Tracheal epithelial cell (primary cell): ENCODE data around the gene CNNM1. TPM values are rescaled to one million over a fixed set of nuclear protein-coding genes. Genes with fewer than 3 reads are reported as not detected.

Source experiments
- total RNA-seq: library from RNA; depleted of rRNA; stranded (reverse); fragments of >200 nt; gene quantifications from 2 replicates; pipeline ENCODE4 v1.2.1, GENCODE V29; 2014

CNNM1 gene
- total RNA-seq = under 0.01 and 0.21 TPM in 2 replicates

DNA sequence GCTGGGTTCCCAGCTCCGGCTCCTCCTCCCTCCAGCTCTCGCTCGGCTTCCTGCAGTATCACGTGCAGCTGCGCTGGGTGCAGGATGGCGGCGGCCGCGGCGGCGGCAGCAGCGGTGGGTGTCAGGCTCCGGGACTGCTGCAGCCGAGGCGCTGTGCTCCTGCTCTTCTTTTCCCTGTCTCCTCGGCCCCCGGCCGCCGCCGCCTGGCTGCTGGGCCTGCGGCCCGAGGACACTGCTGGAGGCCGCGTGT, at the start of gene CNNM1:
Gene CNNM1 (plus strand): TSS at position 53 of the 250 bp plus-strand sequence. CDS start 32 bp downstream, at position 85.

DNA sequence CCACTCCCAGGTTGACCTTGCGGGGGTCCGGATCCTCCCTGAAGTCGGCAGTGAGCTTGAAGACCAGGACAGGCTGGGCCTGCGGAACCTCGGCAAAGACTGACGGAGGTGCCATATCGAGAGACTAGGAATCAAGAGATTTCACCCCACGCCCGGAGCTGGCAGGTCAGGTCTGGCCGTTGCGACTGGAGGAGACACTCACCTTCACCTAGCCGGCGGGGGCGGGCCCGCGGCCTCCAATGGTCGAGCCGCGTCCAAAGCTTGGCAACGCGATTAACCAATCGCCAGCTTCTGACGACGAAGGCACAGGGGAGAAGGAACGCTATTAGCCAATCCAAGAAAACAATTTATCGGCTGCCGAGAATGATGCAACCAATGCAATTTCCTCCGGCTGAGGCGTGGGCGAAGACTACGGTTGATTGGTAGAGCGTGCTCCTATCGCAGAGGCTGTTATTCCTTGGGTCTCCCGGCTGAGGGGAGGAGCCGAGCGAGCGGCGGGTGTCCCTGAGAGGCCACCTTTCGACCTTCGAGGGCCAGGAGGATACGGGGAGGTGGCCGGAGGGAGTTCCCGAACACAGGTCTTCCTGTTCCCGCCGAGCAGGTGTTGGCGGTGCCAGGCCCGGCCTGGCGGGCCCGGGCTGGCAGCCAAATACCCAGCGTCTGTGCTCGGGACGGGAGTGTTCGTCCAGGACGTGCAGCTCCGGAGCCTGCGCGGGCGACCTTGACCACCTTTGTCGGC, 101.5 kb downstream of the CNNM1 start, which contains the start of gene GOT1:
Gene GOT1 (minus strand): TSS at position 174 of the 739 bp plus-strand sequence. CDS start 59 bp downstream, at position 115.

Other genes with a start within 250 kb of the CNNM1 start
- gene HPSE2, start 93.5 kb upstream of the CNNM1 start, total RNA-seq = not detected in 2 replicates
- gene GOT1, start 101.3 kb downstream of the CNNM1 start, total RNA-seq = 60.3 and 80.2 TPM in 2 replicates
- not detected in 2 replicates for gene NKX2-3, start 203.6 kb downstream of the CNNM1 start, total RNA-seq